ENCODE measurements around the gene SLC45A3.
A peak's percentile ranks its signal among the peaks of the same experiment; 100 is the strongest.
"Not testable (repeated sequence)": the region's sequence is repeated elsewhere in the genome, so short reads cannot be mapped to it uniquely, and the experiment has no call there.

The SLC45A3 gene

GRCh38 chr1:205680073-205680851 lies at the start of gene SLC45A3:
Gene SLC45A3, minus strand, starts transcription at chr1:205680509. Its CDS starts 15,853 bp downstream, at chr1:205664656.
- DNase-seq (ENCODE audit: low read depth): peak; percentile 15

GRCh38 chr1:205726619-205727125 lies 46.4 kb upstream of the SLC45A3 start:
- no peak for DNase-seq (ENCODE audit: low read depth)

GRCh38 chr1:205725514-205725913 lies 45.2 kb upstream of the SLC45A3 start:
- DNase-seq (ENCODE audit: low read depth): no peak

GRCh38 chr1:205720740-205721139 lies 40.4 kb upstream of the SLC45A3 start:
- DNase-seq (ENCODE audit: low read depth): not testable (repeated sequence)

GRCh38 chr1:205719762-205720161 lies 39.5 kb upstream of the SLC45A3 start:
- DNase-seq (ENCODE audit: low read depth): no peak

- DNase-seq (ENCODE audit: low read depth): no peak
Observed at GRCh38 chr1:205719015-205719414, 38.7 kb upstream of the SLC45A3 start.

GRCh38 chr1:205716371-205717132 lies 36.2 kb upstream of the SLC45A3 start:
- DNase-seq (ENCODE audit: low read depth): no peak

- DNase-seq (ENCODE audit: low read depth): no peak
Observed at GRCh38 chr1:205715628-205716027, 35.3 kb upstream of the SLC45A3 start.

- DNase-seq (ENCODE audit: low read depth): no peak
Observed at GRCh38 chr1:205714906-205715246, 34.6 kb upstream of the SLC45A3 start.

- no peak for DNase-seq (ENCODE audit: low read depth)
Observed at GRCh38 chr1:205714190-205714905, 34.0 kb upstream of the SLC45A3 start.

GRCh38 chr1:205711105-205712048 lies 31.1 kb upstream of the SLC45A3 start:
- peak; percentile 29 for DNase-seq (ENCODE audit: low read depth)

GRCh38 chr1:205710201-205711062 lies 30.1 kb upstream of the SLC45A3 start:
- no peak for DNase-seq (ENCODE audit: low read depth)

GRCh38 chr1:205709640-205710039 lies 29.3 kb upstream of the SLC45A3 start:
- DNase-seq (ENCODE audit: low read depth): no peak

- DNase-seq (ENCODE audit: low read depth): no peak
Observed at GRCh38 chr1:205709059-205709398, 28.7 kb upstream of the SLC45A3 start.

- no peak for DNase-seq (ENCODE audit: low read depth)
Observed at GRCh38 chr1:205706601-205707502, 26.5 kb upstream of the SLC45A3 start.

GRCh38 chr1:205704903-205705302 lies 24.6 kb upstream of the SLC45A3 start:
- DNase-seq (ENCODE audit: low read depth): no peak

- no peak for DNase-seq (ENCODE audit: low read depth)
Observed at GRCh38 chr1:205703072-205703471, 22.8 kb upstream of the SLC45A3 start.

GRCh38 chr1:205701891-205702290 lies 21.6 kb upstream of the SLC45A3 start:
- no peak for DNase-seq (ENCODE audit: low read depth)

- DNase-seq (ENCODE audit: low read depth): no peak
Observed at GRCh38 chr1:205701420-205701819, 21.1 kb upstream of the SLC45A3 start.
